Body of pancreas (tissue), 4 donors: Measurements from ENCODE around the gene OAF. TPM values are rescaled to one million over a fixed set of nuclear protein-coding genes. Genes with fewer than 3 reads are reported as not detected.

Source experiments
- ATAC-seq: fragments of 150-250 bp; one replicate; pipeline ENCODE4 v1.9.1; 2016
- DNase-seq, 4 donors: peaks; one replicate each; pipeline ENCODE4 v3.0.0-alpha.2; 2019
- H3K27ac ChIP-seq, 4 donors: fragments of 200-600 bp; sonication (generic); 1 replicate in 3 of 4; 2 replicates in 1 of 4; pipeline versions ENCODE4 v1.5.1 to v1.6.1; 2016 to 2019; ENCODE audit warnings: mild to moderate bottlenecking in 1 of 4, mixed read lengths in 1 of 4, moderate library complexity in 1 of 4
- H3K27me3 ChIP-seq, 2 donors: fragments of 200-600 bp; sonication (generic); one replicate each; pipeline ENCODE4 v1.6.0; 2016; ENCODE audit warnings: mild to moderate bottlenecking in 1 of 2
- H3K36me3 ChIP-seq, 2 donors: fragments of 200-600 bp; sonication (generic); replicated peaks in 1 of 2; 2 replicates each; pipeline ENCODE4 v1.5.1; 2016; ENCODE audit warnings: low read depth in 2 of 2; ENCODE audit not compliant: insufficient read depth in 1 of 2
- H3K4me1 ChIP-seq: fragments of 200-600 bp; sonication (generic); one replicate; pipeline ENCODE4 v1.6.0; 2016
- H3K4me3 ChIP-seq, 2 donors: fragments of 200-600 bp; sonication (generic); 1 replicate in 1 of 2; 2 replicates in 1 of 2; pipeline ENCODE4 v1.5.1; 2016 to 2019
- H3K9me3 ChIP-seq, 3 donors: fragments of 200-600 bp; sonication (generic); 1 replicate in 2 of 3; 2 replicates in 1 of 3; pipeline ENCODE4 v1.5.1; 2016
- POLR2A ChIP-seq, 3 donors: fragments of 450-650 bp; IDR thresholded peaks; one replicate each; pipeline ENCODE4 v1.6.1; 2016; ENCODE audit warnings: antibody characterized with exemption in 3 of 3, mild to moderate bottlenecking in 2 of 3
- WGBS, 2 donors: methylation state at CpG; one replicate each; pipeline ENCODE4 v1.1.5; 2017; 5-methylcytosine and 5-hydroxymethylcytosine counted together
- intact Hi-C: fragments of 100-400 bp; cut with DNase I; formaldehyde crosslinking; loops from one replicate; pipeline ENCODE4 v1.15.1; 2023
- total RNA-seq, 2 donors: library from RNA; depleted of rRNA; stranded (reverse); fragments of >200 nt; gene quantifications; one replicate each; pipeline ENCODE4 v1.1.0, GENCODE V29; 2016
- TF ChIP-seq, protein P1 (sequence below), 7 experiments: fragments of 450-650 bp in 4 of 7; fragments of 200-600 bp in 3 of 7; sonication (generic) in 3 of 7; IDR thresholded peaks; one replicate each; pipeline ENCODE4 v1.5.1; 2016 to 2019; ENCODE audit warnings: antibody characterized with exemption in 7 of 7

OAF gene
- 10 to 100 TPM; 53.7 to 67.7 TPM for total RNA-seq

GRCh38 chr11:120210626-120211521, at the start of gene OAF:
OAF (plus strand) TSS chr11:120211032; CDS start chr11:120211280, 248 bp downstream.
- ATAC-seq: peak; percentile 84
- Histone ChIP-seq H3K27me3 (no peaks in the 10 kb centered on the region), H3K27ac (peak within 1 kb of the TSS; percentile 89 to 95 (median 90)), H3K9me3 (no peaks in the 10 kb centered on the region), H3K4me1 (peaks cover 83% of the 10 kb centered on the region), H3K4me3 (peak within 1 kb of the TSS; percentile 48 to 65), H3K36me3 (no peaks in the 10 kb centered on the region)
- intact Hi-C loops: no loop called here
- TF ChIP-seq, protein P1, sequence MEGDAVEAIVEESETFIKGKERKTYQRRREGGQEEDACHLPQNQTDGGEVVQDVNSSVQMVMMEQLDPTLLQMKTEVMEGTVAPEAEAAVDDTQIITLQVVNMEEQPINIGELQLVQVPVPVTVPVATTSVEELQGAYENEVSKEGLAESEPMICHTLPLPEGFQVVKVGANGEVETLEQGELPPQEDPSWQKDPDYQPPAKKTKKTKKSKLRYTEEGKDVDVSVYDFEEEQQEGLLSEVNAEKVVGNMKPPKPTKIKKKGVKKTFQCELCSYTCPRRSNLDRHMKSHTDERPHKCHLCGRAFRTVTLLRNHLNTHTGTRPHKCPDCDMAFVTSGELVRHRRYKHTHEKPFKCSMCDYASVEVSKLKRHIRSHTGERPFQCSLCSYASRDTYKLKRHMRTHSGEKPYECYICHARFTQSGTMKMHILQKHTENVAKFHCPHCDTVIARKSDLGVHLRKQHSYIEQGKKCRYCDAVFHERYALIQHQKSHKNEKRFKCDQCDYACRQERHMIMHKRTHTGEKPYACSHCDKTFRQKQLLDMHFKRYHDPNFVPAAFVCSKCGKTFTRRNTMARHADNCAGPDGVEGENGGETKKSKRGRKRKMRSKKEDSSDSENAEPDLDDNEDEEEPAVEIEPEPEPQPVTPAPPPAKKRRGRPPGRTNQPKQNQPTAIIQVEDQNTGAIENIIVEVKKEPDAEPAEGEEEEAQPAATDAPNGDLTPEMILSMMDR (IDR thresholded peaks at IDR 0.05): peak; percentile 3 to 64 (median 31)
- peak; percentile 37 to 54 (median 54) for TF ChIP-seq POLR2A (IDR thresholded peaks at IDR 0.05)
- 1 to 3% methylated on average over 17 to 73 of the region's 108 CpGs for WGBS, 2 donors
- peak; percentile 73 to 88 (median 81) for DNase-seq

- no peaks in the 10 kb centered on the region for H3K9me3 ChIP-seq
- no peaks in the 10 kb centered on the region for H3K36me3 ChIP-seq
- intact Hi-C loops: no loop called here
- TF ChIP-seq, protein P1 (IDR thresholded peaks at IDR 0.05): no peak
- TF ChIP-seq POLR2A (IDR thresholded peaks at IDR 0.05): no peak
- ATAC-seq (no peak), DNase-seq (no peak)
- WGBS, 2 donors: 77 to 83% methylated on average over 11 of the region's 11 CpGs
- H3K4me3 ChIP-seq: no peak overlapping the region
- no peaks in the 10 kb centered on the region for H3K27me3 ChIP-seq
- H3K27ac ChIP-seq: no peak overlapping the region
- peaks cover 19% of the 10 kb centered on the region for H3K4me1 ChIP-seq
Observed at GRCh38 chr11:120167659-120168058, 43.2 kb upstream of the OAF start.

GRCh38 chr11:120168108-120168959, 42.5 kb upstream of the OAF start:
- WGBS, 2 donors: 21 to 37% methylated on average over 24 to 33 of the region's 35 CpGs
- intact Hi-C loops: no loop called here
- Histone ChIP-seq H3K4me3 (peak overlapping the region; percentile 16 to 36), H3K4me1 (peaks cover 19% of the 10 kb centered on the region), H3K36me3 (no peaks in the 10 kb centered on the region), H3K27ac (peak overlapping the region in 2 of 4 donors; percentile 6 to 23), H3K27me3 (no peaks in the 10 kb centered on the region), H3K9me3 (no peaks in the 10 kb centered on the region)
- no peak for TF ChIP-seq POLR2A (IDR thresholded peaks at IDR 0.05)
- TF ChIP-seq, protein P1 (IDR thresholded peaks at IDR 0.05): no peak
- ATAC-seq (no peak), DNase-seq (no peak)

DNA sequence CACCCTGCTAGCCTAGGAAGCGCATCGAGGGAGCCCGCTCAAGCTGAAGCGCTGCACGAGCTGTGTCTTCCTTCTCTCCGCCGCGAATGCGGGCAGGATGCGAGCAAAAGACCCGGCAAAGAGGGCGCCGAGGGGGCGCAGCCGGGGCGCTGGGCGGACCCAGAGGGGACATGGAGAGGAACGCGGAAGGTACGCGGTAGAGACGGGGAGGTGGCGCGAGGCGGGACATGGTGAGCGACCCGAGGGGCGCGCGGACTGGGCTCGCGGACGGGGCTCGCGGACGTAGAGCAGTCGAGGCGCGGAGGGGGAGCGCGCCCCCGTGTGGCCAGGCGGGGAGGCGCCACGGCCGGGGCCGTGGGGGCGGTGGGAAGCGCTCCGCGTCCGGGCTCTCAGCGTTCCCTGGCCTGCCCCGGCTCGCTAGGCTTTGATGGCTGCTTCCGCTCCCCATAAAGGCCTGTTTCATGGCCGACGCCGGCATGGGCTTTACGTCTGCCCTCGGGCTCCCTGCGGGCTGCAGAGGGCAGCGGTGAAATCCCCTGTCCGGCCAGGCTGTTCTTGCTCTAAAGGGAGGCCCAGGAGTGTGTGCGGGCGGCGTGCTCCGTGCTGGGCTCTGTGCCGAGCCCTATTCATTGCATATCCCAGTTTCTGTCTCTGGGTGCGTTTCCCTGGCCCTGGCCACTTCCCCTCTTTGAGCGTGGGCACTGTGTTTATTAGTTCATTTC, 41.7 kb upstream of the OAF start:
- Histone ChIP-seq H3K4me1 (peaks cover 19% of the 10 kb centered on the region), H3K9me3 (no peaks in the 10 kb centered on the region), H3K27me3 (no peaks in the 10 kb centered on the region), H3K4me3 (peak overlapping the region; percentile 16 to 36), H3K36me3 (no peaks in the 10 kb centered on the region), H3K27ac (peak overlapping the region in 3 of 4 donors; percentile 6 to 40 (median 23))
- intact Hi-C loops: no loop called here
- 1 to 3% methylated on average over 13 to 66 of the region's 71 CpGs for WGBS, 2 donors
- DNase-seq: peak; percentile 67 to 77 (median 72)
- peak; percentile 90 for ATAC-seq
- TF ChIP-seq, protein P1 (IDR thresholded peaks at IDR 0.05): peak; percentile 53 to 99 (median 91)
- TF ChIP-seq POLR2A (IDR thresholded peaks at IDR 0.05): peak in 2 of 3 donors; percentile 20 to 23
